HCT116 (cell line): ENCODE measurements around the gene SLC6A11.

Experiments used
- CTCF ChIP-seq, 3 experiments: fragments of 200-600 bp in 1 of 3; sonication (generic) in 1 of 3; IDR thresholded peaks in 2 of 3; conservative IDR thresholded peaks in 1 of 3; 2 replicates each; pipeline ENCODE4 v1.5.1; 2012 to 2017; ENCODE audit warnings: low read depth in 2 of 3, low read length in 2 of 3, antibody characterized with exemption in 1 of 3, borderline replicate concordance in 1 of 3, control low read depth in 1 of 3, mild to moderate bottlenecking in 1 of 3, mixed read lengths in 1 of 3, mixed run types in 1 of 3, moderate library complexity in 1 of 3; ENCODE audit not compliant: insufficient read depth in 1 of 3
- EZH2 ChIP-seq: fragments of 200-600 bp; sonication (generic); IDR thresholded peaks from 2 replicates; pipeline ENCODE4 v1.6.1; 2017; ENCODE audit warnings: antibody characterized with exemption, mixed run types
- EZH2phosphoT487 ChIP-seq: fragments of 200-600 bp; IDR thresholded peaks from 2 replicates; pipeline ENCODE4 v1.6.1; 2018; ENCODE audit warnings: antibody characterized with exemption, borderline replicate concordance
- POLR2A ChIP-seq: IDR thresholded peaks from 2 replicates; pipeline ENCODE4 v1.7.0; 2011; ENCODE audit warnings: borderline replicate concordance; ENCODE audit not compliant: insufficient read depth, insufficient read length; ENCODE audit errors: extremely low read depth
- POLR2AphosphoS5 ChIP-seq: IDR thresholded peaks from 2 replicates; pipeline ENCODE4 v1.6.1; 2011; ENCODE audit warnings: mild to moderate bottlenecking, low read depth, low read length, moderate library complexity
- RAD21 ChIP-seq: IDR thresholded peaks from 2 replicates; pipeline ENCODE4 v1.6.1; 2012; ENCODE audit warnings: low read depth, mild to moderate bottlenecking
- SP1 ChIP-seq: IDR thresholded peaks from 2 replicates; pipeline ENCODE4 v1.6.1; 2012; ENCODE audit warnings: low read depth
- TCF7L2 ChIP-seq: IDR thresholded peaks from 2 replicates; pipeline ENCODE4 v1.7.0; 2011; ENCODE audit warnings: borderline replicate concordance, inconsistent platforms; ENCODE audit not compliant: insufficient read depth, insufficient read length; ENCODE audit errors: extremely low read depth
- YY1 ChIP-seq: IDR thresholded peaks from 2 replicates; pipeline ENCODE4 v1.6.1; 2011; ENCODE audit warnings: low read length, low read depth, moderate library complexity, mild to moderate bottlenecking; ENCODE audit not compliant: insufficient replicate concordance; ENCODE audit errors: extremely low read depth
- ZNF274 ChIP-seq: fragments of 200-500 bp; sonication (Bioruptor generic); IDR thresholded peaks from 2 replicates; pipeline ENCODE4 v1.6.1; 2014; ENCODE audit warnings: mild to moderate bottlenecking, low read depth, low read length, inconsistent platforms
- TF ChIP-seq, protein P1 (sequence below): IDR thresholded peaks from 2 replicates; pipeline ENCODE4 v1.6.1; 2012
- TF ChIP-seq, protein P2 (sequence below): IDR thresholded peaks from 2 replicates; pipeline ENCODE4 v1.6.1; 2012; ENCODE audit warnings: low read depth
- TF ChIP-seq, protein P3 (sequence below): IDR thresholded peaks from 2 replicates; pipeline ENCODE4 v1.6.1; 2012

- TF ChIP-seq POLR2A: no peak
- TF ChIP-seq, protein P1, sequence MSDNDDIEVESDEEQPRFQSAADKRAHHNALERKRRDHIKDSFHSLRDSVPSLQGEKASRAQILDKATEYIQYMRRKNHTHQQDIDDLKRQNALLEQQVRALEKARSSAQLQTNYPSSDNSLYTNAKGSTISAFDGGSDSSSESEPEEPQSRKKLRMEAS: no peak
- no peak for TF ChIP-seq CTCF (IDR thresholded peaks at IDR 0.05 in 2 of 3, conservative IDR thresholded peaks at IDR 0.05 in 1 of 3; ENCODE audit: borderline replicate concordance in 1 of 3, insufficient read depth in 1 of 3, low read depth in 2 of 3, low read length in 2 of 3)
- no peak for TF ChIP-seq EZH2
- TF ChIP-seq YY1: no peak
- no peak for TF ChIP-seq EZH2phosphoT487
- TF ChIP-seq RAD21: no peak
- no peak for TF ChIP-seq POLR2AphosphoS5
- no peak for TF ChIP-seq SP1
- TF ChIP-seq, protein P2, sequence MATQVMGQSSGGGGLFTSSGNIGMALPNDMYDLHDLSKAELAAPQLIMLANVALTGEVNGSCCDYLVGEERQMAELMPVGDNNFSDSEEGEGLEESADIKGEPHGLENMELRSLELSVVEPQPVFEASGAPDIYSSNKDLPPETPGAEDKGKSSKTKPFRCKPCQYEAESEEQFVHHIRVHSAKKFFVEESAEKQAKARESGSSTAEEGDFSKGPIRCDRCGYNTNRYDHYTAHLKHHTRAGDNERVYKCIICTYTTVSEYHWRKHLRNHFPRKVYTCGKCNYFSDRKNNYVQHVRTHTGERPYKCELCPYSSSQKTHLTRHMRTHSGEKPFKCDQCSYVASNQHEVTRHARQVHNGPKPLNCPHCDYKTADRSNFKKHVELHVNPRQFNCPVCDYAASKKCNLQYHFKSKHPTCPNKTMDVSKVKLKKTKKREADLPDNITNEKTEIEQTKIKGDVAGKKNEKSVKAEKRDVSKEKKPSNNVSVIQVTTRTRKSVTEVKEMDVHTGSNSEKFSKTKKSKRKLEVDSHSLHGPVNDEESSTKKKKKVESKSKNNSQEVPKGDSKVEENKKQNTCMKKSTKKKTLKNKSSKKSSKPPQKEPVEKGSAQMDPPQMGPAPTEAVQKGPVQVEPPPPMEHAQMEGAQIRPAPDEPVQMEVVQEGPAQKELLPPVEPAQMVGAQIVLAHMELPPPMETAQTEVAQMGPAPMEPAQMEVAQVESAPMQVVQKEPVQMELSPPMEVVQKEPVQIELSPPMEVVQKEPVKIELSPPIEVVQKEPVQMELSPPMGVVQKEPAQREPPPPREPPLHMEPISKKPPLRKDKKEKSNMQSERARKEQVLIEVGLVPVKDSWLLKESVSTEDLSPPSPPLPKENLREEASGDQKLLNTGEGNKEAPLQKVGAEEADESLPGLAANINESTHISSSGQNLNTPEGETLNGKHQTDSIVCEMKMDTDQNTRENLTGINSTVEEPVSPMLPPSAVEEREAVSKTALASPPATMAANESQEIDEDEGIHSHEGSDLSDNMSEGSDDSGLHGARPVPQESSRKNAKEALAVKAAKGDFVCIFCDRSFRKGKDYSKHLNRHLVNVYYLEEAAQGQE: no peak
- TF ChIP-seq, protein P3, sequence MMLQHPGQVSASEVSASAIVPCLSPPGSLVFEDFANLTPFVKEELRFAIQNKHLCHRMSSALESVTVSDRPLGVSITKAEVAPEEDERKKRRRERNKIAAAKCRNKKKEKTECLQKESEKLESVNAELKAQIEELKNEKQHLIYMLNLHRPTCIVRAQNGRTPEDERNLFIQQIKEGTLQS: no peak
- no peak for TF ChIP-seq TCF7L2
- TF ChIP-seq ZNF274: no peak
These were observed 1.5 kb downstream of the SLC6A11 start for GRCh38 chr3:10817506-10817905.
